ENCODE measurements around the gene PHF8.

- TF ChIP-seq EZH2phosphoT487 (IDR thresholded peaks at IDR 0.05; ENCODE audit: low read depth, severe bottlenecking, unreplicated experiment) (no peak), CTCF (IDR thresholded peaks at IDR 0.05; ENCODE audit: poor library complexity) (no peak)
Measured at GRCh38 chrX:54043541-54044125, 640 bp downstream of the PHF8 start.

All from hepatocyte (in vitro differentiated cells).